ENCODE data around the gene NPAS3. TPM values are rescaled to one million over a fixed set of nuclear protein-coding genes. Genes with fewer than 3 reads are reported as not detected.

NPAS3 gene
- total RNA-seq, 1 donor from 2014 or later, result 1.6 TPM

- no peak for DNase-seq (ENCODE audit: low spot score)
- no peak overlapping the region for H3K27ac Mint-ChIP-seq (ENCODE audit: unreplicated experiment)
- H3K4me3 Mint-ChIP-seq (ENCODE audit: unreplicated experiment), result no peak overlapping the region
- no peak for TF ChIP-seq CTCF (IDR thresholded peaks at IDR 0.05; ENCODE audit: unreplicated experiment)
- no peaks in the 10 kb centered on the region for H3K36me3 Mint-ChIP-seq (ENCODE audit: low read depth, unreplicated experiment)
- H3K27me3 Mint-ChIP-seq (ENCODE audit: unreplicated experiment), result peaks cover 2% of the 10 kb centered on the region
- no peaks in the 10 kb centered on the region for H3K9me3 Mint-ChIP-seq (ENCODE audit: unreplicated experiment)
- no peaks in the 10 kb centered on the region for H3K4me1 Mint-ChIP-seq (ENCODE audit: unreplicated experiment)
Measured at GRCh38 chr14:33508126-33509062, 569.7 kb downstream of the NPAS3 start.

- Mint-ChIP-seq H3K36me3 (ENCODE audit: low read depth, unreplicated experiment) (no peaks in the 10 kb centered on the region), H3K4me3 (ENCODE audit: unreplicated experiment) (no peak overlapping the region), H3K4me1 (ENCODE audit: unreplicated experiment) (no peaks in the 10 kb centered on the region), H3K27me3 (ENCODE audit: unreplicated experiment) (peaks cover 2% of the 10 kb centered on the region), H3K27ac (ENCODE audit: unreplicated experiment) (no peak overlapping the region), H3K9me3 (ENCODE audit: unreplicated experiment) (no peaks in the 10 kb centered on the region)
- DNase-seq (ENCODE audit: low spot score), result no peak
- TF ChIP-seq CTCF (IDR thresholded peaks at IDR 0.05; ENCODE audit: unreplicated experiment), result no peak
Measured at GRCh38 chr14:33509454-33509853, 570.8 kb downstream of the NPAS3 start.

- H3K27ac Mint-ChIP-seq (ENCODE audit: unreplicated experiment), result no peak overlapping the region
- H3K36me3 Mint-ChIP-seq (ENCODE audit: low read depth, unreplicated experiment), result no peaks in the 10 kb centered on the region
- no peaks in the 10 kb centered on the region for H3K9me3 Mint-ChIP-seq (ENCODE audit: unreplicated experiment)
- H3K27me3 Mint-ChIP-seq (ENCODE audit: unreplicated experiment), result peaks cover 2% of the 10 kb centered on the region
- no peaks in the 10 kb centered on the region for H3K4me1 Mint-ChIP-seq (ENCODE audit: unreplicated experiment)
- no peak for DNase-seq (ENCODE audit: low spot score)
- no peak for TF ChIP-seq CTCF (IDR thresholded peaks at IDR 0.05; ENCODE audit: unreplicated experiment)
- no peak overlapping the region for H3K4me3 Mint-ChIP-seq (ENCODE audit: unreplicated experiment)
Measured at GRCh38 chr14:33510063-33510481, 571.4 kb downstream of the NPAS3 start.

GRCh38 chr14:33510991-33511390 lies 572.3 kb downstream of the NPAS3 start:
- TF ChIP-seq CTCF (IDR thresholded peaks at IDR 0.05; ENCODE audit: unreplicated experiment), result no peak
- H3K27ac Mint-ChIP-seq (ENCODE audit: unreplicated experiment), result no peak overlapping the region
- no peak for DNase-seq (ENCODE audit: low spot score)
- H3K4me1 Mint-ChIP-seq (ENCODE audit: unreplicated experiment), result no peaks in the 10 kb centered on the region
- no peak overlapping the region for H3K4me3 Mint-ChIP-seq (ENCODE audit: unreplicated experiment)
- H3K36me3 Mint-ChIP-seq (ENCODE audit: low read depth, unreplicated experiment), result no peaks in the 10 kb centered on the region
- no peaks in the 10 kb centered on the region for H3K9me3 Mint-ChIP-seq (ENCODE audit: unreplicated experiment)
- no peaks in the 10 kb centered on the region for H3K27me3 Mint-ChIP-seq (ENCODE audit: unreplicated experiment)
